ENCODE results near the gene SEPTIN1. TPM values are rescaled to one million over a fixed set of nuclear protein-coding genes. Genes with fewer than 3 reads are reported as not detected.
A peak's percentile ranks its signal among the peaks of the same experiment; 100 is the strongest.

SEPTIN1 gene
- total and polyA plus RNA-seq, 2 of the 13 experiments (the other 11 are each of a cell fraction or from before 2014, with no cell fraction given) = 0.18 to 0.67 TPM

- TF ChIP-seq ZNF563 (CRISPR knock-in tag; IDR thresholded peaks at IDR 0.05) = no peak
- TF ChIP-seq, protein P1, sequence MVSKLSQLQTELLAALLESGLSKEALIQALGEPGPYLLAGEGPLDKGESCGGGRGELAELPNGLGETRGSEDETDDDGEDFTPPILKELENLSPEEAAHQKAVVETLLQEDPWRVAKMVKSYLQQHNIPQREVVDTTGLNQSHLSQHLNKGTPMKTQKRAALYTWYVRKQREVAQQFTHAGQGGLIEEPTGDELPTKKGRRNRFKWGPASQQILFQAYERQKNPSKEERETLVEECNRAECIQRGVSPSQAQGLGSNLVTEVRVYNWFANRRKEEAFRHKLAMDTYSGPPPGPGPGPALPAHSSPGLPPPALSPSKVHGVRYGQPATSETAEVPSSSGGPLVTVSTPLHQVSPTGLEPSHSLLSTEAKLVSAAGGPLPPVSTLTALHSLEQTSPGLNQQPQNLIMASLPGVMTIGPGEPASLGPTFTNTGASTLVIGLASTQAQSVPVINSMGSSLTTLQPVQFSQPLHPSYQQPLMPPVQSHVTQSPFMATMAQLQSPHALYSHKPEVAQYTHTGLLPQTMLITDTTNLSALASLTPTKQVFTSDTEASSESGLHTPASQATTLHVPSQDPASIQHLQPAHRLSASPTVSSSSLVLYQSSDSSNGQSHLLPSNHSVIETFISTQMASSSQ (IDR thresholded peaks at IDR 0.05; ENCODE audit: low read depth) = no peak
- TF ChIP-seq, protein P1 (CRISPR knock-in tag; IDR thresholded peaks at IDR 0.05; ENCODE audit: borderline replicate concordance) = no peak
- no peak for TF ChIP-seq ZNF605 (CRISPR knock-in tag; IDR thresholded peaks at IDR 0.05)
- TF ChIP-seq GPBP1L1 (CRISPR knock-in tag; IDR thresholded peaks at IDR 0.05) = no peak
- no peak for TF ChIP-seq KLF12 (CRISPR knock-in tag; IDR thresholded peaks at IDR 0.05; ENCODE audit: borderline replicate concordance)
- TF ChIP-seq ZNF432 (CRISPR knock-in tag; IDR thresholded peaks at IDR 0.05; ENCODE audit: borderline replicate concordance) = no peak
- peak; percentile 63 for TF ChIP-seq AGO2 (optimal IDR thresholded peaks at IDR 0.05; ENCODE audit: low read depth, low read length)
- TF ChIP-seq ZNF784 (CRISPR knock-in tag; IDR thresholded peaks at IDR 0.05; ENCODE audit: borderline replicate concordance) = no peak
- TF ChIP-seq TEAD2 (CRISPR knock-in tag; IDR thresholded peaks at IDR 0.05) = no peak
- TF ChIP-seq MIXL1 (CRISPR knock-in tag; IDR thresholded peaks at IDR 0.05) = no peak
- TF ChIP-seq, protein P2, sequence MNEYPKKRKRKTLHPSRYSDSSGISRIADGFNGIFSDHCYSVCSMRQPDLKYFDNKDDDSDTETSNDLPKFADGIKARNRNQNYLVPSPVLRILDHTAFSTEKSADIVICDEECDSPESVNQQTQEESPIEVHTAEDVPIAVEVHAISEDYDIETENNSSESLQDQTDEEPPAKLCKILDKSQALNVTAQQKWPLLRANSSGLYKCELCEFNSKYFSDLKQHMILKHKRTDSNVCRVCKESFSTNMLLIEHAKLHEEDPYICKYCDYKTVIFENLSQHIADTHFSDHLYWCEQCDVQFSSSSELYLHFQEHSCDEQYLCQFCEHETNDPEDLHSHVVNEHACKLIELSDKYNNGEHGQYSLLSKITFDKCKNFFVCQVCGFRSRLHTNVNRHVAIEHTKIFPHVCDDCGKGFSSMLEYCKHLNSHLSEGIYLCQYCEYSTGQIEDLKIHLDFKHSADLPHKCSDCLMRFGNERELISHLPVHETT (CRISPR knock-in tag; conservative IDR thresholded peaks at IDR 0.05) = no peak
- TF ChIP-seq ZNF160 (CRISPR knock-in tag; IDR thresholded peaks at IDR 0.05) = no peak
- no peak for TF ChIP-seq NFYB (CRISPR knock-in tag; IDR thresholded peaks at IDR 0.05)
- no peak for TF ChIP-seq KDM5B (CRISPR knock-in tag; IDR thresholded peaks at IDR 0.05; ENCODE audit: borderline replicate concordance)
- no peak for TF ChIP-seq ATF5 (CRISPR knock-in tag; IDR thresholded peaks at IDR 0.05; ENCODE audit: low read depth)
- TF ChIP-seq ATM (IDR thresholded peaks at IDR 0.05; ENCODE audit: borderline replicate concordance) = no peak
- TF ChIP-seq CREB1 (IDR thresholded peaks at IDR 0.05) = no peak
- TF ChIP-seq CREB1 (CRISPR knock-in tag; IDR thresholded peaks at IDR 0.05) = no peak
- TF ChIP-seq XBP1 (CRISPR knock-in tag; IDR thresholded peaks at IDR 0.05) = no peak
- TF ChIP-seq RAD21 (CRISPR knock-in tag; IDR thresholded peaks at IDR 0.05) = peak; percentile 8; the same call in 1 of the 2 replicates
- peak; percentile 55 for TF ChIP-seq RBFOX2 (IDR thresholded peaks at IDR 0.05; ENCODE audit: low read depth, low read length)
- TF ChIP-seq ZNF121 (CRISPR knock-in tag; IDR thresholded peaks at IDR 0.05) = no peak
These were observed 24.4 kb downstream of the SEPTIN1 start (continued) for GRCh38 chr16:30357715-30358576.
